Measurements from ENCODE around the gene ADRA1B.

DNA sequence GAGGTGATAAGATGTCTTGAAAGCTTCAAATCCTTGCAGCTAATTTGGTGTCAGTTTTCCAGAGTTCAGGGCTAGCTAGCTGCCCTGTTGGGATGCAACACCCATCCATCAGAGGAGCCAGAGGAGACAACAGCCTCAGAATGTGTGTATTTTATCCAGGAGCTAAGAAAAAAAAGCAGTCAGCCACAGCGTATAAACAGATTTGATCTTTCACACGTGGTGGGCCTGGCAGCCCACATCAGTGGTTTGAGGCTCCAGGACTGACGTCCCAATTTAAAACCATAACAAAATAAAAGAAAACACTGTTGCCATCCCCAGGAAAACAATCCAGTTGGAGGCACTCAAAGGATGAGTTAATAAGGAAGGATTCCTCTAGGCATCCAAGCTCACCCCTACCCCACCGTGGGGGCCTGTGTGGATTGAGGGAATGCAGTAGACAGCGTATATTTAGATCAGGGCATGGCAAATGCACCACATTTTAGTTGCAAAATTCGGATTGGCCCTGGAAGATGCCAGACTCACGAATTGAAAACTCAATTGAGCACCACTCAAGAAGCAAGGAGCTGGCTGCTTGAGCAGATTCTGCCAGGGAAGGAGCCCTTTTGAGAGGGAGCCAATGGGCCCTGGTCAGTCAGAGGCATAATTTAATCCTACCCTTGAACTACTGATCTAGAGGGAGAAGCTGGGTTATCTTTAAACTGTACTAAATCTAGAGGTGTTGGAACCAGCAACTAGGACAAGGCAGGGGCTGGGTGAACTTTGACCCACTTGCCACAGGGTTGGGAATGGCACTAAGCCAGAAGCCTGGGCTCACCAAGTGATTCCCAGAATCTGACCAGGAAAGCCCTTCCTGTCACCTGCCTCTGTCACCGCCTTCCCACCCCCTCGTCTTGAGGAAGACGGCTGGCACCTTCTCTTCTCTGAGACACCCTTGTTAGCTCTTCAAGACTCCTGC is 17.5 kb downstream of the ADRA1B start:
- TF ChIP-seq, protein P1, sequence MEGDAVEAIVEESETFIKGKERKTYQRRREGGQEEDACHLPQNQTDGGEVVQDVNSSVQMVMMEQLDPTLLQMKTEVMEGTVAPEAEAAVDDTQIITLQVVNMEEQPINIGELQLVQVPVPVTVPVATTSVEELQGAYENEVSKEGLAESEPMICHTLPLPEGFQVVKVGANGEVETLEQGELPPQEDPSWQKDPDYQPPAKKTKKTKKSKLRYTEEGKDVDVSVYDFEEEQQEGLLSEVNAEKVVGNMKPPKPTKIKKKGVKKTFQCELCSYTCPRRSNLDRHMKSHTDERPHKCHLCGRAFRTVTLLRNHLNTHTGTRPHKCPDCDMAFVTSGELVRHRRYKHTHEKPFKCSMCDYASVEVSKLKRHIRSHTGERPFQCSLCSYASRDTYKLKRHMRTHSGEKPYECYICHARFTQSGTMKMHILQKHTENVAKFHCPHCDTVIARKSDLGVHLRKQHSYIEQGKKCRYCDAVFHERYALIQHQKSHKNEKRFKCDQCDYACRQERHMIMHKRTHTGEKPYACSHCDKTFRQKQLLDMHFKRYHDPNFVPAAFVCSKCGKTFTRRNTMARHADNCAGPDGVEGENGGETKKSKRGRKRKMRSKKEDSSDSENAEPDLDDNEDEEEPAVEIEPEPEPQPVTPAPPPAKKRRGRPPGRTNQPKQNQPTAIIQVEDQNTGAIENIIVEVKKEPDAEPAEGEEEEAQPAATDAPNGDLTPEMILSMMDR (IDR thresholded peaks at IDR 0.05) = no peak
- TF ChIP-seq POLR2A (IDR thresholded peaks at IDR 0.05) = no peak

Data from ovary (tissue), 3 donors.